Breast epithelium (tissue), 3 donors: ENCODE data around the gene NTRK3.

Experiments
- CTCF ChIP-seq, 3 donors: fragments of 450-650 bp; IDR thresholded peaks; one replicate each; pipeline ENCODE4 v1.5.1; 2016 to 2017; ENCODE audit warnings: antibody characterized with exemption in 3 of 3, mild to moderate bottlenecking in 3 of 3, moderate library complexity in 3 of 3
- POLR2A ChIP-seq: fragments of 450-650 bp; IDR thresholded peaks from one replicate; pipeline ENCODE4 v1.6.1; 2016; ENCODE audit warnings: antibody characterized with exemption, mild to moderate bottlenecking, moderate library complexity
- POLR2AphosphoS5 ChIP-seq, 3 donors: sonication (generic); formaldehyde crosslinking; IDR thresholded peaks; one replicate each; pipeline ENCODE4 v1.6.1; 2017; ENCODE audit warnings: antibody characterized with exemption in 3 of 3

DNA sequence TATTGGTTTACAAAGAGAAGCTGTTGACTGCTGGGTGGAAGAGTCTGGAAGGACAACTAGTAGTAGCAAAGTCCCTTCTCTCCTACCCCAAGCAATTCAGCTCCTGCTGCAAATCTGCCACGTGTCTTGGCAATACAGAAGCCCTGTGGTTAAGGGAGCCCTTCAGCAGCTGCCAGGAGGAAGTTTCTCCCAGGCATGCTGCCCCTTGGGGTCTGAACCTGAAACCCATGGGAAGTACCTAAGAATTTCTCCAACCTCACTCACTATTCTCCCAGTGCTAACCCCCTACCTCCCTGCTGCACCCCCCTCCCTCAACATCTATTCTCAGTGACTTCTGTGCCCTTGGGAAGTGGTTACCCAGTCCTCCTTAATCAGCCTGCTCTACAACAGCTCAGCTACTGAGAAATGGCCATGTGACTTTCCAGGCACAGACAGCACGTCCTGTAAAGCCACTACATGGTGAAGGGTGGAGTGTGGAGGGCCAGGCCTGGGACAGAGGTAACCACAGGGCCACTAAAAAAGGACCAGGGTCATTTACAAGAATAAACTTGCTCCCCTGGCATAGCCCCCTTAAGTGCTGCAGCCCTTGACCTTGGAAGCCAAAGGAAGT is 316.6 kb downstream of the NTRK3 start:
- TF ChIP-seq CTCF (IDR thresholded peaks at IDR 0.05) = no peak
- TF ChIP-seq POLR2A = no peak
- no peak for TF ChIP-seq POLR2AphosphoS5 (IDR thresholded peaks at IDR 0.05)
